IPS-20b (cell line): Measurements from ENCODE around the gene HK1.

Source experiments
- H3K27ac ChIP-seq: one replicate; pipeline ENCODE4 v1.5.1; 2013; ENCODE audit warnings: low read length
- H3K27me3 ChIP-seq: 2 replicates; pipeline ENCODE4 v1.6.1; 2013; ENCODE audit warnings: mild to moderate bottlenecking, low read length, inconsistent platforms; ENCODE audit not compliant: insufficient read depth
- H3K36me3 ChIP-seq: 2 replicates; pipeline ENCODE4 v1.6.1; 2013; ENCODE audit warnings: low read depth, mild to moderate bottlenecking, inconsistent platforms, low read length, moderate library complexity; ENCODE audit not compliant: insufficient read depth
- H3K4me1 ChIP-seq: 2 replicates; pipeline ENCODE4 v1.6.1; 2013; ENCODE audit warnings: mild to moderate bottlenecking, control low read depth, inconsistent platforms, low read length, moderate library complexity; ENCODE audit not compliant: insufficient read depth
- H3K4me3 ChIP-seq: 2 replicates; pipeline ENCODE4 v1.5.1; 2013; ENCODE audit warnings: mild to moderate bottlenecking, low read length, inconsistent platforms
- H3K9ac ChIP-seq: 2 replicates; pipeline ENCODE4 v1.6.1; 2013; ENCODE audit warnings: low read depth, mild to moderate bottlenecking, inconsistent platforms, low read length, moderate library complexity
- H3K9me3 ChIP-seq: 2 replicates; pipeline ENCODE4 v1.6.1; 2013; ENCODE audit warnings: mild to moderate bottlenecking, low read depth, low read length, inconsistent platforms; ENCODE audit not compliant: insufficient read depth

Gene HK1

DNA sequence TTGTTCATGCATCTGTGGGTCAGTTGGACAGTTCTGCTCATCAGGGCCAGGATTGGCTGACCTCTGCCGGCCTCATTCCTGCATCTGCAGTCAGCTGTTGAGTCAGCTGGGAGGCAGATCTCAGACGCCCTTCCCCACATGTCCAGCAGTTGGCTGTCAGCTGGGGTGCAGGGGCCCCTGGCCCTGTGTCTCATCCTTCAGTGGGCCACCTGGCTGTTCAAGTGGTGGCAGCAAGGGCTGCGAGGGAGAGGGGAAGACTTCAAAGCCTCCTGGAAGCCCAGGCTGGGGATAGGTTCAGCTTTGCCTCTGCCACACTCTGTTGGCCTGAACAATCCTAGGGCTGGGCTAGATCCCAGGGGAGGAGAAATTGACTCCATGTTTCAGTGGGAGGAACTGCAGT lies 105.3 kb downstream of the HK1 start:
- Histone ChIP-seq H3K36me3 (peaks cover 94% of the 10 kb centered on the region), H3K4me3 (no peak overlapping the region), H3K9ac (no peak overlapping the region), H3K27me3 (no peaks in the 10 kb centered on the region), H3K4me1 (no peaks in the 10 kb centered on the region), H3K9me3 (no peaks in the 10 kb centered on the region), H3K27ac (no peak overlapping the region)

DNA sequence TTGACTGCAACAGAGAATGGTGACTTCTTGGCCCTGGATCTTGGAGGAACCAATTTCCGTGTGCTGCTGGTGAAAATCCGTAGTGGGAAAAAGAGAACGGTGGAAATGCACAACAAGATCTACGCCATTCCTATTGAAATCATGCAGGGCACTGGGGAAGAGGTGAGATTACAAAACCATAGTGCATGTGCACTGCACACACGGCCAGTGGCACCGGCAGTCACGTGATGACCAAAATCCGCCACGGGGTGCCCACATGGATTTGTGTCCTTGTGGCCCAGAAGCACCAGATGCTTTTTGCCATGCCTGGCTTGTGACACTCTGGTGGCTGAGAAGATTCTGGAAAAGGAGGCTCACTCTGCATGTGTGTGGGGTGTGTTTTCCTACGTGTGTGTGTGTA lies 106.0 kb downstream of the HK1 start:
- Histone ChIP-seq H3K27ac (no peak overlapping the region), H3K9ac (no peak overlapping the region), H3K36me3 (peaks cover 95% of the 10 kb centered on the region), H3K27me3 (no peaks in the 10 kb centered on the region), H3K4me3 (no peak overlapping the region), H3K9me3 (no peaks in the 10 kb centered on the region), H3K4me1 (no peaks in the 10 kb centered on the region)

GRCh38 chr10:69385454-69386350 lies 107.4 kb downstream of the HK1 start:
- H3K27me3 ChIP-seq: no peaks in the 10 kb centered on the region
- no peak overlapping the region for H3K4me3 ChIP-seq
- H3K36me3 ChIP-seq: peaks cover 87% of the 10 kb centered on the region
- H3K4me1 ChIP-seq: peaks cover 10% of the 10 kb centered on the region; the same call in 1 of the 2 replicates
- no peak overlapping the region for H3K9ac ChIP-seq
- no peak overlapping the region for H3K27ac ChIP-seq
- H3K9me3 ChIP-seq: no peaks in the 10 kb centered on the region

GRCh38 chr10:69387500-69387899 lies 109.2 kb downstream of the HK1 start:
- H3K27ac ChIP-seq: no peak overlapping the region
- H3K4me3 ChIP-seq: no peak overlapping the region
- H3K27me3 ChIP-seq: no peaks in the 10 kb centered on the region
- H3K9ac ChIP-seq: no peak overlapping the region
- H3K9me3 ChIP-seq: no peaks in the 10 kb centered on the region
- H3K4me1 ChIP-seq: peaks cover 19% of the 10 kb centered on the region; the same call in 1 of the 2 replicates
- peaks cover 88% of the 10 kb centered on the region for H3K36me3 ChIP-seq

GRCh38 chr10:69388488-69388887 lies 110.2 kb downstream of the HK1 start:
- H3K4me1 ChIP-seq: peaks cover 19% of the 10 kb centered on the region; the same call in 1 of the 2 replicates
- H3K27me3 ChIP-seq: no peaks in the 10 kb centered on the region
- no peak overlapping the region for H3K4me3 ChIP-seq
- no peak overlapping the region for H3K27ac ChIP-seq
- H3K36me3 ChIP-seq: peaks cover 82% of the 10 kb centered on the region
- no peaks in the 10 kb centered on the region for H3K9me3 ChIP-seq
- H3K9ac ChIP-seq: no peak overlapping the region

GRCh38 chr10:69389827-69390490 lies 111.7 kb downstream of the HK1 start:
- Histone ChIP-seq H3K4me3 (no peak overlapping the region), H3K9me3 (no peaks in the 10 kb centered on the region), H3K36me3 (peaks cover 82% of the 10 kb centered on the region), H3K4me1 (peaks cover 19% of the 10 kb centered on the region; the same call in 1 of the 2 replicates), H3K9ac (peak overlapping the region; percentile 58; the same call in 1 of the 2 replicates), H3K27ac (peak overlapping the region; percentile 52), H3K27me3 (no peaks in the 10 kb centered on the region)

DNA sequence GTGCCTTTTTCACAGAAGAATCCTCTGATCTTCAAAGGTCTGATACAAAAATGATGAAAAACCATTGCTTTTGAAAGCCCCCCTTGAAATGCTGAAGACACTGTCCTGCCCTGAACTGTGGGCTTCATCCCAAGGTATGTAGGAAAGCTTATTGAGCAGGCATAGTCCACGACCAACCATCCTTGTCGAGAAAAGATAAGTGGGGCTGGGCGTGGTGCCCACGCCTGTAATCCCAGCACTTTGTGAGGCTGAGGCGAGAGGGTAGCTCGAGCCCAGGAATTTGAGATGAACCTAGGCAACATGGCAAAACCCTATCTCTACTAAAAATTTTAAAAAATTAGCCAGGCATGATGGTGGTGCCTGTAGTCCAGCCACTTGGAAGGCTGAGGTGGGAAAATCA lies 112.9 kb downstream of the HK1 start:
- H3K27ac ChIP-seq: peak overlapping the region; percentile 35

GRCh38 chr10:69392481-69393000 lies 114.2 kb downstream of the HK1 start:
- H3K4me1 ChIP-seq: peaks cover 19% of the 10 kb centered on the region; the same call in 1 of the 2 replicates
- no peaks in the 10 kb centered on the region for H3K27me3 ChIP-seq
- H3K9ac ChIP-seq: peak overlapping the region; percentile 33; the same call in 1 of the 2 replicates
- no peaks in the 10 kb centered on the region for H3K9me3 ChIP-seq
- no peak overlapping the region for H3K4me3 ChIP-seq
- peaks cover 78% of the 10 kb centered on the region for H3K36me3 ChIP-seq
- H3K27ac ChIP-seq: no peak overlapping the region

More for the DNA sequence above, 112.9 kb downstream of the HK1 start:
- Histone ChIP-seq H3K4me1 (peaks cover 19% of the 10 kb centered on the region; the same call in 1 of the 2 replicates), H3K9ac (peak overlapping the region; percentile 58; the same call in 1 of the 2 replicates), H3K4me3 (no peak overlapping the region), H3K36me3 (peaks cover 77% of the 10 kb centered on the region), H3K9me3 (no peaks in the 10 kb centered on the region), H3K27me3 (no peaks in the 10 kb centered on the region)

DNA sequence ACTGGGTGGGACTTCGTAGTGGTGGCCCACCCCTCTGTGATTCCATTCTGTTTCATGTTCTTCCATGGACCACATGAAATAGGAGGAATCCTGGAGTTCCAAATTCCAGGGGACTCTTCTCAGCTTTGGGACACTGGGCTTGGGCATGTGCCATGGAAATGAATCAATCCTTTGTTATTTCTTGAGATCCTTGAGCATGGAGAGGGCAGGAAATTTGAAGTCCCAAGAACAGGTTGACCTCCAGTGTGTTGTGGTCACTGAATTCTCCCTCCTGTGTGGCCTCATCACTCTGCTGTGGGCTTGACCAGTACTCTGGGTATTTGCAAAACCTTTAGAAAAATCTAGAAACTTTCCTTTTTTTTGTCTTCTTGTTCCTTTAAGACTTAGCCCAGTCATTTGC lies 115.7 kb downstream of the HK1 start:
- no peaks in the 10 kb centered on the region for H3K27me3 ChIP-seq

DNA sequence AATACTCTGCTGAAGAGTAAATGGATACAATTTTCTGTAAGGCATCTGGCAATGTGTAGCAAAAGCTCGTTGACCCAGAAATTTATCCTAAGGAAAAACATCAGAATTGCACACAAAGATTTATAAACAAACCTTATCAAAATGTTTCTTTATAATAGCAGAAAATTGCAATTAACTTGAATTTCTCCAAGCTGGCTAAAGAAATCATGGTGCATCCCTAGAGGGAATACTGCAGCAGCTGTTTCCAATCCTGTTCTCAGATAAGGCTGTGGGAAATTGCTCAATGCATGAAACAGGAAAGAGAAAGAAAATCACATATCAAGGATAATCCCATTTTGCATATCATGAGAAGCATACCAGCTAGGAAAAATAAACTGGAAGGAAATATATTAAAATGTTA lies 119.7 kb downstream of the HK1 start:
- no peak overlapping the region for H3K9ac ChIP-seq
- no peak overlapping the region for H3K27ac ChIP-seq
- no peaks in the 10 kb centered on the region for H3K27me3 ChIP-seq
- H3K4me3 ChIP-seq: no peak overlapping the region
- H3K36me3 ChIP-seq: peaks cover 83% of the 10 kb centered on the region
- no peaks in the 10 kb centered on the region for H3K9me3 ChIP-seq
- no peaks in the 10 kb centered on the region for H3K4me1 ChIP-seq

More for the DNA sequence above, 115.7 kb downstream of the HK1 start:
- Histone ChIP-seq H3K9ac (no peak overlapping the region), H3K4me3 (no peak overlapping the region), H3K27ac (no peak overlapping the region), H3K36me3 (peaks cover 77% of the 10 kb centered on the region), H3K9me3 (no peaks in the 10 kb centered on the region), H3K4me1 (peaks cover 19% of the 10 kb centered on the region; the same call in 1 of the 2 replicates)

GRCh38 chr10:69398466-69398865 lies 120.2 kb downstream of the HK1 start:
- Histone ChIP-seq H3K4me3 (no peak overlapping the region), H3K4me1 (no peaks in the 10 kb centered on the region), H3K36me3 (peaks cover 84% of the 10 kb centered on the region), H3K9me3 (no peaks in the 10 kb centered on the region), H3K27me3 (no peaks in the 10 kb centered on the region), H3K9ac (no peak overlapping the region), H3K27ac (no peak overlapping the region)
